Uterus (tissue), 4 donors: ENCODE results near the gene ERGIC1. TPM values are rescaled to one million over a fixed set of nuclear protein-coding genes. Genes with fewer than 3 reads are reported as not detected.

Experiments
- DNase-seq, 2 donors: peaks; one replicate each; pipeline ENCODE4 v3.0.0-alpha.2; 2019 to 2020
- H3K27ac ChIP-seq, 2 donors: fragments of 200-600 bp; sonication (generic); 1 replicate in 1 of 2; 2 replicates in 1 of 2; pipeline ENCODE4 v1.5.1; 2016 to 2018
- H3K27me3 ChIP-seq, 2 donors: fragments of 200-600 bp; sonication (generic); one replicate each; pipeline ENCODE4 v1.5.1; 2018 to 2019; ENCODE audit warnings: control low read depth in 1 of 2
- H3K36me3 ChIP-seq, 2 donors: fragments of 200-600 bp; sonication (generic); one replicate each; pipeline ENCODE4 v1.5.1; 2019; ENCODE audit warnings: control low read depth in 1 of 2
- H3K4me1 ChIP-seq, 2 donors: fragments of 200-600 bp; sonication (generic); one replicate each; pipeline ENCODE4 v1.5.1; 2018 to 2019; ENCODE audit warnings: control low read depth in 1 of 2
- H3K4me3 ChIP-seq, 2 donors: fragments of 200-600 bp; sonication (generic); 1 replicate in 1 of 2; 2 replicates in 1 of 2; pipeline ENCODE4 v1.5.1; 2018 to 2019; ENCODE audit warnings: mild to moderate bottlenecking in 1 of 2
- H3K9me3 ChIP-seq, 2 donors: fragments of 200-600 bp; sonication (generic); one replicate each; pipeline ENCODE4 v1.5.1; 2019; ENCODE audit warnings: control low read depth in 1 of 2
- CTCF ChIP-seq, 4 experiments: fragments of 200-600 bp in 2 of 4; fragments of 450-650 bp in 2 of 4; sonication (generic) in 2 of 4; IDR thresholded peaks; one replicate each; pipeline ENCODE4 v1.5.1; 2016 to 2019; ENCODE audit warnings: antibody characterized with exemption in 4 of 4, mild to moderate bottlenecking in 2 of 4, moderate library complexity in 1 of 4
- POLR2A ChIP-seq, 2 donors: fragments of 450-650 bp; IDR thresholded peaks; one replicate each; pipeline ENCODE4 v1.6.1; 2016; ENCODE audit warnings: antibody characterized with exemption in 2 of 2, mild to moderate bottlenecking in 1 of 2, moderate library complexity in 1 of 2
- intact Hi-C: fragments of 100-400 bp; cut with DNase I; formaldehyde crosslinking; loops from one replicate; pipeline ENCODE4 v1.15.1; 2023; ENCODE audit warnings: low total_unique reads
- total RNA-seq, 4 donors: library from RNA; depleted of rRNA in 3 of 4; stranded (reverse); fragments of >200 nt in 3 of 4; gene quantifications; one replicate each; pipeline versions ENCODE4 v1.1.0 to v1.2.4, GENCODE V29; 2014 to 2023
- donor health status: DM: yes; HTN: yes; CAD: no.

The ERGIC1 gene
- total RNA-seq, 4 donors from 2014 or later: 34.8 to 130 (median 67.7) TPM

- Histone ChIP-seq H3K27ac (peak overlapping the region; percentile 21 to 59), H3K36me3 (no peaks in the 10 kb centered on the region), H3K4me1 (no peaks in the 10 kb centered on the region), H3K4me3 (no peak overlapping the region), H3K9me3 (no peaks in the 10 kb centered on the region), H3K27me3 (no peaks in the 10 kb centered on the region)
- intact Hi-C loops: no loop called here
- TF ChIP-seq POLR2A (IDR thresholded peaks at IDR 0.05) (no peak), CTCF (IDR thresholded peaks at IDR 0.05) (no peak)
- no peak for DNase-seq
Observed at GRCh38 chr5:172913117-172913850, 79.2 kb downstream of the ERGIC1 start.

DNA sequence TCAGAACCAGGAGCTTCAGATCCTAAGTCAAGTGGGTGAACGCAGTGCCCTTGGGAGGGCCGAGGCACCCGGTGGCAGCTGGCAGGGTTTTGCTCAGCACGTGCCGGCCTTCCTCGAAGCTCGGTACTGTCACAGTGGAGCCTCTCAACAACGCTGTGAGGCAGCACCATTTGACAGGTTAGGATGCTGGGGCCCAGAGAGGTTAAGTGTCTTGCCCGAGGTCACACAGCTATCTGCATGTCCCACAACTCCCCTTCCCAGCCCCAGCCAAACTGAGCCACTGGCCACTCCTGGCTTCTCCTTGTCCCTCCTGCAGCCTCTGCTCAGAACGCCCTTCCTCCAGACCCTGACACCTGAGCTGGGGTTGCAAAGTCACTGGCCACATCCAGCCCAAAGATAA is 81.5 kb downstream of the ERGIC1 start:
- no peak for TF ChIP-seq POLR2A (IDR thresholded peaks at IDR 0.05)
- TF ChIP-seq CTCF (IDR thresholded peaks at IDR 0.05): no peak
- H3K4me3 ChIP-seq: no peak overlapping the region
- no peak overlapping the region for H3K27ac ChIP-seq
- H3K4me1 ChIP-seq: no peaks in the 10 kb centered on the region
- no peaks in the 10 kb centered on the region for H3K36me3 ChIP-seq
- no peaks in the 10 kb centered on the region for H3K9me3 ChIP-seq
- intact Hi-C loops: no loop called here
- no peaks in the 10 kb centered on the region for H3K27me3 ChIP-seq
- DNase-seq: no peak

DNA sequence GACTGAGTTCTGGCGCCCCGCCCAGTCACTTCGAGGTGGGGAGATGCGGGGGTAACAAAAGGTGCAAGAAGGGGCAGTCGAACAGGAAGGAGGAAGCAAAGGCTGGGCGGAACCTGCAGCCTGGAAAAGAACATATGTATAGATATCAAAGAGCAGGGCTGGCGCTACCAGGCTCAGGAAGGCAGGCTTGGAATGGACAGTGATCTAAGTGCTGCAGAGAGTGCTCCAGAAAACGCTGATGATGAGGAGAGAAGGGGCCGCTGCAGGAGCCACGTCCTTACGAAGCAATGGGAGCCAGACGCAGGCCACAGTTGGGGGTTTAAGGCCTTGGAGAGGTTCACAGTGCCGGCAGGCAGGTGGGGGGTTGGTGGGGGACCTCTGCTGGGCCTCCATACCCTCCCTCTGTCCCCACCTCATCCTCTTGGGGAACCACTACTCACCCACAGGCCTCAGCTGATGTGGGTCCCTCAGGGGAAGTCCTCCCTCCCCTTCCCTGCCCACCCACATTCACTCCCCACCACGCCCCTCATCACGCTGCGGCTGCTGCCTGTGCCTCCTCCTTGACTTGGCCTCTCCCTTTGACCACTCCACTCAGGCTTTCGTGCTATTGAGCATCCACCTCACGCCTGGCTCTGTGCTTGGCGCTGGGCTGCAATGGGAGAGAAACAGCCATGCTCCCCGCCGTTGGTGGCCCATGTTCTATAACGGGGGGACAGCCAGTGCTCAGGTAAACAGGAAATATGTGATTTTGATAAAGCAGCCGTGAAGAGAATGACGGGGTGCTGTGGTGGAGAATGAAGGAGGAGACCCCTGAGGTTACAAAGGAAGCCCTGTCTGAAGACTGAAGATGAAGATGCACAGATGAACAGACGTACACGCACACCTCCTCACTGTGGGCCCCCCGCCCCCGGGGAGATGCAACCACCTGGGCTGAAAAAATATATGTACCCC is 84.6 kb downstream of the ERGIC1 start:
- no peaks in the 10 kb centered on the region for H3K4me1 ChIP-seq
- no peaks in the 10 kb centered on the region for H3K36me3 ChIP-seq
- intact Hi-C loops: no loop called here
- H3K27me3 ChIP-seq: no peaks in the 10 kb centered on the region
- H3K27ac ChIP-seq: peak overlapping the region; percentile 72 to 77
- TF ChIP-seq POLR2A (IDR thresholded peaks at IDR 0.05) (no peak), CTCF (IDR thresholded peaks at IDR 0.05) (no peak)
- H3K4me3 ChIP-seq: no peak overlapping the region
- no peak for DNase-seq
- no peaks in the 10 kb centered on the region for H3K9me3 ChIP-seq

GRCh38 chr5:172919525-172920446 is 85.7 kb downstream of the ERGIC1 start:
- H3K9me3 ChIP-seq: no peaks in the 10 kb centered on the region
- peak; percentile 63 to 71 for DNase-seq
- no peaks in the 10 kb centered on the region for H3K27me3 ChIP-seq
- H3K4me3 ChIP-seq: no peak overlapping the region
- peak overlapping the region; percentile 72 to 77 for H3K27ac ChIP-seq
- no peak for TF ChIP-seq POLR2A (IDR thresholded peaks at IDR 0.05)
- no peak for TF ChIP-seq CTCF (IDR thresholded peaks at IDR 0.05)
- H3K36me3 ChIP-seq: no peaks in the 10 kb centered on the region
- intact Hi-C loops: no loop called here
- H3K4me1 ChIP-seq: no peaks in the 10 kb centered on the region
